Keratinocyte (primary cell): ENCODE results near the gene GSTT4.

Experiments
- CTCF ChIP-seq, 3 experiments: IDR thresholded peaks in 1 of 3; conservative IDR thresholded peaks in 1 of 3; optimal IDR thresholded peaks in 1 of 3; 2 replicates in 2 of 3; 3 replicates in 1 of 3; pipeline versions ENCODE3 to v1.5.1; 2011; ENCODE audit warnings: low read length in 3 of 3, mild to moderate bottlenecking in 3 of 3, moderate library complexity in 2 of 3, control low read depth in 1 of 3, inconsistent platforms in 1 of 3; ENCODE audit not compliant: insufficient read depth in 2 of 3; ENCODE audit errors: extremely low read depth in 1 of 3
- EZH2 ChIP-seq: IDR thresholded peaks from one replicate; pipeline ENCODE4 v1.6.1; 2012; ENCODE audit warnings: inconsistent platforms, mild to moderate bottlenecking, low read length, moderate library complexity

DNA sequence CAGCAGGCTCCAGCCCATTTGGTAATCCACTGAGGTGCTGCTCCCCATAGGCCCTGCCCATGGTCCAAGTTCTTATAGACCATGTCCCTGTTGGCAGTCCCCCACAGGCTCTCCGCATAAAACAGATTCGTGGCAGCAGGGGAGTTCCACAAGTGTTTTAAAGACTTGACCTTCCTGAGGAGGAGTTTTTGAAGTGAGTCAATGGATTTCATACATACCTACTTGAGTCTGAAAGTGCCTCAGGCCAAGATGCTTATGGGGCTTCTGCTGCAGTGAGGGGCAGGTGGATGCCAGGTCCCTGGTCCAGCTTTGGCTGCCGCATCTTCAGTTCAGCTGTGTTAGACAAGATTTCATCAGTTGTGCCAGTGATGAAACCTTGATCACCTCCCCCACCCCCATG is 49.1 kb upstream of the GSTT4 start:
- TF ChIP-seq CTCF (optimal IDR thresholded peaks at IDR 0.05 in 1 of 3, IDR thresholded peaks at IDR 0.05 in 1 of 3, conservative IDR thresholded peaks at IDR 0.05 in 1 of 3; ENCODE audit: extremely low read depth in 1 of 3, insufficient read depth in 2 of 3, low read length in 3 of 3), result no peak
- no peak for TF ChIP-seq EZH2
